Measurements from ENCODE around the gene RRAS2.
A peak's percentile ranks its signal among the peaks of the same experiment; 100 is the strongest.
"Not testable (repeated sequence)": the region's sequence is repeated elsewhere in the genome, so short reads cannot be mapped to it uniquely, and the experiment has no call there.

The RRAS2 gene

DNA sequence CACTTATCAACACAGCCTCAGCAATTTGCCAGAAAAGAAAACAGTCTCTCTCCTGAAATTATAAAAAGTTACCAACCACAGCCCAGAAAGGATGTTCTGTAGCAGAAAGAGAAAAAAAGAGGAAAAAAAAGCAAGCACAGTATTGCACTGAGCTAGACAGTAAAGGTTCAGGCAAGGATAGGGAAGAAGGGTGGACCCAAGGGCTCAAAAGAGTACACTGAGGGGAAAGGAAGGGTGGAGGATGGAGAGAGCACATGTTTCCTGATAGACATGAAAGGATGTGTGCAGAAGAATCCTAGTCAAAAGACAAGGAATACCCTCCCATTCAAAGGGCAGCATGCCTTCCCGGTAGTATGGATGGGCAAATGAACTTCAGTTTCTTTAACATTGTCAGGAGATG, 59.1 kb downstream of the RRAS2 start:
- H3K4me2 ChIP-seq (ENCODE audit: low read depth, low read length) = no peak overlapping the region
- H3K9ac ChIP-seq (ENCODE audit: low read length) = no peak overlapping the region
- H3K4me1 ChIP-seq (ENCODE audit: low read length) = no peaks in the 10 kb centered on the region
- DNase-seq = no peak
- H4K20me1 ChIP-seq (ENCODE audit: insufficient read depth, low read length) = no peaks in the 10 kb centered on the region
- no peaks in the 10 kb centered on the region for H3F3A ChIP-seq (ENCODE audit: insufficient read depth, low read length)
- H3K27me3 ChIP-seq (replicated peaks; ENCODE audit: insufficient read depth, low read length) = no peaks in the 10 kb centered on the region
- H3K4me3 ChIP-seq (ENCODE audit: low read length) = no peak overlapping the region
- no peak overlapping the region for H3K27ac ChIP-seq (ENCODE audit: low read length)
- no peaks in the 10 kb centered on the region for H3K9me2 ChIP-seq (replicated peaks; ENCODE audit: insufficient read depth, low read length)
- no peak for TF ChIP-seq EZH2phosphoT487 (IDR thresholded peaks at IDR 0.05; ENCODE audit: low read length)
- TF ChIP-seq, protein P1, sequence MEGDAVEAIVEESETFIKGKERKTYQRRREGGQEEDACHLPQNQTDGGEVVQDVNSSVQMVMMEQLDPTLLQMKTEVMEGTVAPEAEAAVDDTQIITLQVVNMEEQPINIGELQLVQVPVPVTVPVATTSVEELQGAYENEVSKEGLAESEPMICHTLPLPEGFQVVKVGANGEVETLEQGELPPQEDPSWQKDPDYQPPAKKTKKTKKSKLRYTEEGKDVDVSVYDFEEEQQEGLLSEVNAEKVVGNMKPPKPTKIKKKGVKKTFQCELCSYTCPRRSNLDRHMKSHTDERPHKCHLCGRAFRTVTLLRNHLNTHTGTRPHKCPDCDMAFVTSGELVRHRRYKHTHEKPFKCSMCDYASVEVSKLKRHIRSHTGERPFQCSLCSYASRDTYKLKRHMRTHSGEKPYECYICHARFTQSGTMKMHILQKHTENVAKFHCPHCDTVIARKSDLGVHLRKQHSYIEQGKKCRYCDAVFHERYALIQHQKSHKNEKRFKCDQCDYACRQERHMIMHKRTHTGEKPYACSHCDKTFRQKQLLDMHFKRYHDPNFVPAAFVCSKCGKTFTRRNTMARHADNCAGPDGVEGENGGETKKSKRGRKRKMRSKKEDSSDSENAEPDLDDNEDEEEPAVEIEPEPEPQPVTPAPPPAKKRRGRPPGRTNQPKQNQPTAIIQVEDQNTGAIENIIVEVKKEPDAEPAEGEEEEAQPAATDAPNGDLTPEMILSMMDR (IDR thresholded peaks at IDR 0.05; ENCODE audit: low read length) = no peak
- no peak for TF ChIP-seq EZH2 (optimal IDR thresholded peaks at IDR 0.05; ENCODE audit: low read depth, low read length)
- no peaks in the 10 kb centered on the region for H3K36me3 ChIP-seq (replicated peaks; ENCODE audit: insufficient read depth, low read length)
- no peaks in the 10 kb centered on the region for H3K79me2 ChIP-seq (ENCODE audit: low read length)
- H2AFZ ChIP-seq (ENCODE audit: low read length) = no peak overlapping the region
- no peaks in the 10 kb centered on the region for H3K9me3 ChIP-seq (replicated peaks; ENCODE audit: insufficient read depth, low read length)

DNA sequence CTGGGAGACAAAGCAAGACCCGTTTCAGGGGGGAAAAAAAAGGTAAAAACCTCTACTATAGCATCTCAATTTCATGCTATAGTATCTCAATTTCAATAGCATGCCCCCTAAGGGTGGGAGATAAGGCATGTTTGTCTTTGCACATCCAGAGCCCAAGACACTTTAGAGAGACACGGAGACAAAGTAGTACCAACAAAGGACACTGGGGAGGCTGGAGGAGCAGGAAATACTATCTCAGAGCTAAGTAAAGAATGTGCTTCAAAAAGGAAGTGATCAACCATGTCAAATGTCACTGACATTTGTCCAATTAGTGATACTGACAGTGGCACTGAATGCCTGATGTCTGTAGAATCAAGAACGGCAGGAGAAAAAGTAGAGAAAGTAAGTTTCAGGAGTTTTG, 68.6 kb downstream of the RRAS2 start:
- H3K27ac ChIP-seq (ENCODE audit: low read length) = no peak overlapping the region
- TF ChIP-seq EZH2 (optimal IDR thresholded peaks at IDR 0.05; ENCODE audit: low read depth, low read length) (no peak), EZH2phosphoT487 (IDR thresholded peaks at IDR 0.05; ENCODE audit: low read length) (no peak)
- TF ChIP-seq, protein P1 (IDR thresholded peaks at IDR 0.05; ENCODE audit: low read length) = no peak
- H3K4me3 ChIP-seq (ENCODE audit: low read length) = no peak overlapping the region
- no peaks in the 10 kb centered on the region for H3K79me2 ChIP-seq (ENCODE audit: low read length)
- no peak overlapping the region for H3K4me2 ChIP-seq (ENCODE audit: low read depth, low read length)
- H4K20me1 ChIP-seq (ENCODE audit: insufficient read depth, low read length) = no peaks in the 10 kb centered on the region
- H3K9ac ChIP-seq (ENCODE audit: low read length) = no peak overlapping the region
- no peak overlapping the region for H2AFZ ChIP-seq (ENCODE audit: low read length)
- peaks cover 14% of the 10 kb centered on the region for H3F3A ChIP-seq (ENCODE audit: insufficient read depth, low read length)
- no peak for DNase-seq
- no peaks in the 10 kb centered on the region for H3K9me2 ChIP-seq (replicated peaks; ENCODE audit: insufficient read depth, low read length)
- H3K27me3 ChIP-seq (replicated peaks; ENCODE audit: insufficient read depth, low read length) = no peaks in the 10 kb centered on the region
- no peaks in the 10 kb centered on the region for H3K9me3 ChIP-seq (replicated peaks; ENCODE audit: insufficient read depth, low read length)
- H3K36me3 ChIP-seq (replicated peaks; ENCODE audit: insufficient read depth, low read length) = no peaks in the 10 kb centered on the region
- H3K4me1 ChIP-seq (ENCODE audit: low read length) = peaks cover 8% of the 10 kb centered on the region

DNA sequence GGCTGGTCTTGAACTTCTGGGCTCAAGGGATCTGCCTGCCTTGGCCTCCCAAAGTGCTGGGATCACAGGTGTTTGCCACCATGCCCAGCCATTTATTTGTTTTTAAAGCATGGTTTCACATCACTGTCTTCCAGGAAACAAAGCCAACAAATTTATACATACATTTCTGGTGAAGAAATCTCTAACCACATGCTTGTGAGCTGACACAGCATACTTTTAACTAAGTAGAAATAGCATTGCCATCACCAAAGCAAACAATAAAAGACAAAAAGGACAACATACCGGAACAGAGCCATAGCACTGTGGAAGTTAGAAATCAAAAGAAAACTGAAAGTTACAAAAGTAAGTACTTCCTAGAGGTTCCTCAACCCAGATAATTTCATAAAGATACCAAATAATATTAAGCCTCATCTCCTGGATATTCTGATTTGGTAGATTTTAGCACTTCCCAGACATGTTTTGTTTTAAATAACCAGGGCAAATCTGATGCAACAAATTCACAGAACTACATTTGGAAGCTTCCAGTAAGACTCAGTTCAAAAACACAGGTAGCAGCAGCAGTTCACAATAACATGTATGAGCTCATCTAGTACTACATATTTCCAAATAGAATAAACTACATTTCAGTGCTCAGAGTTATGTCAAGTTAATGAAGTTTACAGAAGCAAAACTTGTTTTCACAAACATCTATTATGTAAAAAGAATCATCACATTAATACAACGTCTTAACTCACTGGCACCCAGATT, 70.6 kb downstream of the RRAS2 start:
- Histone ChIP-seq H3K4me2 (ENCODE audit: low read depth, low read length) (peak overlapping the region; percentile 47), H3K9me3 (replicated peaks; ENCODE audit: insufficient read depth, low read length) (no peaks in the 10 kb centered on the region), H3F3A (ENCODE audit: insufficient read depth, low read length) (peaks cover 14% of the 10 kb centered on the region), H3K4me1 (ENCODE audit: low read length) (peaks cover 8% of the 10 kb centered on the region), H2AFZ (ENCODE audit: low read length) (peak overlapping the region; percentile 16), H3K9me2 (replicated peaks; ENCODE audit: insufficient read depth, low read length) (no peaks in the 10 kb centered on the region), H3K9ac (ENCODE audit: low read length) (peak overlapping the region; percentile 9; the same call in 1 of the 2 replicates), H3K36me3 (replicated peaks; ENCODE audit: insufficient read depth, low read length) (no peaks in the 10 kb centered on the region), H3K27me3 (replicated peaks; ENCODE audit: insufficient read depth, low read length) (no peaks in the 10 kb centered on the region), H3K27ac (ENCODE audit: low read length) (peak overlapping the region; percentile 80), H3K4me3 (ENCODE audit: low read length) (peak overlapping the region; percentile 26), H3K79me2 (ENCODE audit: low read length) (no peaks in the 10 kb centered on the region), H4K20me1 (ENCODE audit: insufficient read depth, low read length) (no peaks in the 10 kb centered on the region)
- TF ChIP-seq, protein P1 (IDR thresholded peaks at IDR 0.05; ENCODE audit: low read length) = no peak
- TF ChIP-seq EZH2 (optimal IDR thresholded peaks at IDR 0.05; ENCODE audit: low read depth, low read length) = no peak
- no peak for TF ChIP-seq EZH2phosphoT487 (IDR thresholded peaks at IDR 0.05; ENCODE audit: low read length)
- peak; percentile 85 for DNase-seq

DNA sequence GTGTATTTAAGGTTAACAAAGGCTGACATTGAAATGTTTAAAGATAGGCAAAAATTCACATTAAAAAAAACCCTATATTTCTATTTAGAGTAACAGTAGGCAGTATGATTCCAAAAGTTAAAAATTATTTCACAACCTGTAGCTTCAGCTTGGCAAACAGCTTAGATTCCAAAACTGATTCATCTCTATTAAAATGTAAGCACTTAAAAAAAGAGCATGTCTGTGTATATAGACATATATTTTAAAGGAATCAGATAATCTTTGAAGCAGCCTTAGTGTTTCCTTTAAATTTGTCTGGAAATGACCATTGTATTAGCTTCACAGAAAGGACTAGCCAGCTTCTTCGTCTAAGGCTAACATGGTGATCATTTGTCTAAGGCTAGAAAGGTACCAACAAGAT, 80.1 kb downstream of the RRAS2 start:
- not testable (repeated sequence) for H3K4me3 ChIP-seq (ENCODE audit: low read length); H3K27ac ChIP-seq (ENCODE audit: low read length); H3K9me3 ChIP-seq (replicated peaks; ENCODE audit: insufficient read depth, low read length); H3K9me2 ChIP-seq (replicated peaks; ENCODE audit: insufficient read depth, low read length); H3K27me3 ChIP-seq (replicated peaks; ENCODE audit: insufficient read depth, low read length); DNase-seq; H3K79me2 ChIP-seq (ENCODE audit: low read length); H3K4me2 ChIP-seq (ENCODE audit: low read depth, low read length); H3K36me3 ChIP-seq (replicated peaks; ENCODE audit: insufficient read depth, low read length); H3K9ac ChIP-seq (ENCODE audit: low read length); H2AFZ ChIP-seq (ENCODE audit: low read length); H3F3A ChIP-seq (ENCODE audit: insufficient read depth, low read length); H4K20me1 ChIP-seq (ENCODE audit: insufficient read depth, low read length); H3K4me1 ChIP-seq (ENCODE audit: low read length)
